Stimulated activated memory B cell treated with anti-CD40 and anti-IgM and Interleukin-4, amounts not matched to agents 10 μg/mL and 1 μg/mL and 100 μg/mL, for 72 hours (primary cell): ENCODE results near the gene NUP107.
"Not testable (repeated sequence)": the region's sequence is repeated elsewhere in the genome, so short reads cannot be mapped to it uniquely, and the experiment has no call there.

ENCODE experiments used
- ATAC-seq: fragments of 150-1000 bp; cut with Tn5 transposase; 2 replicates; pipeline ENCODE4 v1.10.0; 2021
- H3K27ac Mint-ChIP-seq: one replicate; pipeline ENCODE4 v1.8.0; 2022; ENCODE audit warnings: mild to moderate bottlenecking, mixed read lengths
- H3K27me3 Mint-ChIP-seq: one replicate; pipeline ENCODE4 v1.8.0; 2022; ENCODE audit warnings: mixed read lengths
- H3K36me3 Mint-ChIP-seq: one replicate; pipeline ENCODE4 v1.8.0; 2022; ENCODE audit warnings: mixed read lengths
- H3K4me1 Mint-ChIP-seq: one replicate; pipeline ENCODE4 v1.8.0; 2022; ENCODE audit warnings: mixed read lengths
- H3K4me3 Mint-ChIP-seq: one replicate; pipeline ENCODE4 v1.8.0; 2022; ENCODE audit warnings: mild to moderate bottlenecking, moderate library complexity, mixed read lengths
- H3K9me3 Mint-ChIP-seq: one replicate; pipeline ENCODE4 v1.8.0; 2022; ENCODE audit warnings: mixed read lengths

The NUP107 gene

GRCh38 chr12:68686595-68687521 lies at the start of gene NUP107:
Gene NUP107, plus strand, starts transcription at chr12:68686978. Its CDS starts 88 bp downstream, at chr12:68687066.
- Mint-ChIP-seq H3K36me3 (peaks cover 10% of the 10 kb centered on the region), H3K9me3 (no peaks in the 10 kb centered on the region), H3K4me3 (peak within 1 kb of the TSS; percentile 96), H3K27ac (peak within 1 kb of the TSS; percentile 96), H3K4me1 (peaks cover 28% of the 10 kb centered on the region), H3K27me3 (no peaks in the 10 kb centered on the region)
- peak; percentile 99 for ATAC-seq

GRCh38 chr12:68637439-68637838 lies 49.3 kb upstream of the NUP107 start:
- not testable (repeated sequence) for H3K4me3 Mint-ChIP-seq, ATAC-seq, H3K36me3 Mint-ChIP-seq, H3K27me3 Mint-ChIP-seq, H3K9me3 Mint-ChIP-seq
- H3K27ac Mint-ChIP-seq, result peak overlapping the region; percentile 66
- H3K4me1 Mint-ChIP-seq, result peaks cover 81% of the 10 kb centered on the region

- Mint-ChIP-seq H3K4me3 (no peak overlapping the region), H3K36me3 (no peaks in the 10 kb centered on the region), H3K27ac (peak overlapping the region; percentile 66), H3K27me3 (no peaks in the 10 kb centered on the region), H3K4me1 (peaks cover 78% of the 10 kb centered on the region), H3K9me3 (no peaks in the 10 kb centered on the region)
- ATAC-seq, result no peak
Measured at GRCh38 chr12:68638171-68638570, 48.6 kb upstream of the NUP107 start.

GRCh38 chr12:68638721-68639395 lies 47.9 kb upstream of the NUP107 start:
- no peak for ATAC-seq
- Mint-ChIP-seq H3K36me3 (no peaks in the 10 kb centered on the region), H3K27me3 (no peaks in the 10 kb centered on the region), H3K9me3 (no peaks in the 10 kb centered on the region), H3K4me1 (peaks cover 71% of the 10 kb centered on the region), H3K4me3 (no peak overlapping the region), H3K27ac (peak overlapping the region; percentile 66)

- Mint-ChIP-seq H3K4me3 (no peak overlapping the region), H3K36me3 (no peaks in the 10 kb centered on the region), H3K27ac (peak overlapping the region; percentile 51), H3K4me1 (peaks cover 66% of the 10 kb centered on the region), H3K9me3 (no peaks in the 10 kb centered on the region), H3K27me3 (no peaks in the 10 kb centered on the region)
- no peak for ATAC-seq
Measured at GRCh38 chr12:68639396-68639767, 47.4 kb upstream of the NUP107 start.

GRCh38 chr12:68641138-68641537 lies 45.6 kb upstream of the NUP107 start:
- Mint-ChIP-seq H3K4me1 (peaks cover 53% of the 10 kb centered on the region), H3K27me3 (no peaks in the 10 kb centered on the region), H3K4me3 (peak overlapping the region; percentile 46), H3K9me3 (no peaks in the 10 kb centered on the region), H3K27ac (peak overlapping the region; percentile 51), H3K36me3 (no peaks in the 10 kb centered on the region)
- peak; percentile 94 for ATAC-seq

- Mint-ChIP-seq H3K4me1 (peaks cover 32% of the 10 kb centered on the region), H3K27ac (no peak overlapping the region), H3K4me3 (no peak overlapping the region), H3K36me3 (peaks cover 4% of the 10 kb centered on the region), H3K27me3 (no peaks in the 10 kb centered on the region), H3K9me3 (no peaks in the 10 kb centered on the region)
- no peak for ATAC-seq
Measured at GRCh38 chr12:68646484-68646883, 40.3 kb upstream of the NUP107 start.

- no peak for ATAC-seq
- Mint-ChIP-seq H3K27ac (no peak overlapping the region), H3K4me3 (no peak overlapping the region), H3K4me1 (peaks cover 24% of the 10 kb centered on the region), H3K27me3 (no peaks in the 10 kb centered on the region), H3K9me3 (no peaks in the 10 kb centered on the region), H3K36me3 (peaks cover 4% of the 10 kb centered on the region)
Measured at GRCh38 chr12:68647507-68647906, 39.3 kb upstream of the NUP107 start.

GRCh38 chr12:68648179-68648578 lies 38.6 kb upstream of the NUP107 start:
- no peak for ATAC-seq
- peaks cover 20% of the 10 kb centered on the region for H3K4me1 Mint-ChIP-seq
- no peaks in the 10 kb centered on the region for H3K9me3 Mint-ChIP-seq
- H3K4me3 Mint-ChIP-seq, result no peak overlapping the region
- peaks cover 4% of the 10 kb centered on the region for H3K36me3 Mint-ChIP-seq
- H3K27me3 Mint-ChIP-seq, result no peaks in the 10 kb centered on the region
- no peak overlapping the region for H3K27ac Mint-ChIP-seq

- Mint-ChIP-seq H3K4me3 (no peak overlapping the region), H3K27ac (peak overlapping the region; percentile 22), H3K4me1 (peaks cover 7% of the 10 kb centered on the region), H3K27me3 (no peaks in the 10 kb centered on the region), H3K9me3 (no peaks in the 10 kb centered on the region), H3K36me3 (no peaks in the 10 kb centered on the region)
- no peak for ATAC-seq
Measured at GRCh38 chr12:68665016-68665569, 21.7 kb upstream of the NUP107 start.

GRCh38 chr12:68667291-68667690 lies 19.5 kb upstream of the NUP107 start:
- no peak overlapping the region for H3K4me3 Mint-ChIP-seq
- H3K27ac Mint-ChIP-seq, result no peak overlapping the region
- no peaks in the 10 kb centered on the region for H3K9me3 Mint-ChIP-seq
- H3K4me1 Mint-ChIP-seq, result peaks cover 7% of the 10 kb centered on the region
- H3K36me3 Mint-ChIP-seq, result no peaks in the 10 kb centered on the region
- no peak for ATAC-seq
- H3K27me3 Mint-ChIP-seq, result no peaks in the 10 kb centered on the region

GRCh38 chr12:68667896-68668295 lies 18.9 kb upstream of the NUP107 start:
- H3K4me3 Mint-ChIP-seq, result no peak overlapping the region
- H3K9me3 Mint-ChIP-seq, result no peaks in the 10 kb centered on the region
- no peak for ATAC-seq
- H3K27me3 Mint-ChIP-seq, result no peaks in the 10 kb centered on the region
- H3K27ac Mint-ChIP-seq, result no peak overlapping the region
- H3K36me3 Mint-ChIP-seq, result no peaks in the 10 kb centered on the region
- H3K4me1 Mint-ChIP-seq, result peaks cover 7% of the 10 kb centered on the region

GRCh38 chr12:68671179-68671578 lies 15.6 kb upstream of the NUP107 start:
- no peak for ATAC-seq
- H3K27me3 Mint-ChIP-seq, result no peaks in the 10 kb centered on the region
- no peak overlapping the region for H3K27ac Mint-ChIP-seq
- no peak overlapping the region for H3K4me3 Mint-ChIP-seq
- no peaks in the 10 kb centered on the region for H3K9me3 Mint-ChIP-seq
- H3K4me1 Mint-ChIP-seq, result peaks cover 7% of the 10 kb centered on the region
- H3K36me3 Mint-ChIP-seq, result no peaks in the 10 kb centered on the region

GRCh38 chr12:68673788-68674187 lies 13.0 kb upstream of the NUP107 start:
- H3K27ac Mint-ChIP-seq, result no peak overlapping the region
- H3K36me3 Mint-ChIP-seq, result peaks cover 2% of the 10 kb centered on the region
- H3K27me3 Mint-ChIP-seq, result no peaks in the 10 kb centered on the region
- no peaks in the 10 kb centered on the region for H3K4me1 Mint-ChIP-seq
- H3K4me3 Mint-ChIP-seq, result no peak overlapping the region
- no peaks in the 10 kb centered on the region for H3K9me3 Mint-ChIP-seq
- no peak for ATAC-seq

GRCh38 chr12:68674376-68674775 lies 12.4 kb upstream of the NUP107 start:
- Mint-ChIP-seq H3K27ac (no peak overlapping the region), H3K4me3 (no peak overlapping the region), H3K9me3 (no peaks in the 10 kb centered on the region), H3K36me3 (peaks cover 8% of the 10 kb centered on the region), H3K27me3 (no peaks in the 10 kb centered on the region), H3K4me1 (no peaks in the 10 kb centered on the region)
- no peak for ATAC-seq
